ENCODE data around the gene ILDR1. TPM values are rescaled to one million over a fixed set of nuclear protein-coding genes. Genes with fewer than 3 reads are reported as not detected.

ILDR1 gene
- total and polyA plus RNA-seq, 2 donors (not counting 3 experiments of a cell fraction or from before 2014, with no cell fraction given): not detected

GRCh38 chr3:121962443-121962842 lies 59.6 kb downstream of the ILDR1 start:
- no TSS peak for BruUV-seq (replicated peaks)
- DNase-seq (ENCODE audit: low read depth, low spot score) (no peak), FAIRE-seq (no peak)
- Histone ChIP-seq H3K9ac (replicated peaks; ENCODE audit: extremely low read depth, insufficient read depth, low read length) (no peak overlapping the region), H3K36me3 (ENCODE audit: control insufficient read depth in 2 of 2, extremely low read depth in 1 of 2, insufficient read depth in 2 of 2, low read length in 2 of 2) (no peaks in the 10 kb centered on the region), H3K79me2 (ENCODE audit: control insufficient read depth, insufficient read depth, low read length) (no peaks in the 10 kb centered on the region), H3K4me3 (replicated peaks in 1 of 3; ENCODE audit: insufficient read depth in 1 of 3, low read depth in 1 of 3, low read length in 3 of 3) (no peak overlapping the region), H3K27me3 (ENCODE audit: control insufficient read depth in 2 of 2, insufficient read depth in 2 of 2, low read length in 2 of 2) (peaks cover 0 to 3% of the 10 kb centered on the region in 2 experiments), H3K27ac (ENCODE audit: insufficient read depth, low read depth, low read length) (no peak overlapping the region), H3K4me1 (ENCODE audit: control insufficient read depth, extremely low read depth, insufficient read depth, low read length) (no peaks in the 10 kb centered on the region), H3K9me3 (replicated peaks; ENCODE audit: control insufficient read depth, insufficient read depth, low read length) (no peaks in the 10 kb centered on the region), H4K20me1 (replicated peaks; ENCODE audit: control insufficient read depth, extremely low read depth, insufficient read depth, low read length) (no peaks in the 10 kb centered on the region), H2AFZ (ENCODE audit: low read depth, low read length) (no peak overlapping the region), H3K9me1 (replicated peaks; ENCODE audit: control insufficient read depth, extremely low read depth, insufficient read depth, low read length) (no peaks in the 10 kb centered on the region), H3K4me2 (ENCODE audit: insufficient read depth, low read length) (no peak overlapping the region)
- ChIA-PET CTCF (no interaction called here), POLR2A (no interaction called here)
- dilution Hi-C loops (cut with MboI; ENCODE audit: extremely low pct_ligation_motif_present, low sequenced_read_pairs) (no loop called here), intact Hi-C loops (cut with micrococcal nuclease) (no loop called here)
- TF ChIP-seq CTCF (IDR thresholded peaks at IDR 0.05; ENCODE audit: extremely low read depth in 1 of 2, insufficient read depth in 1 of 2, low read depth in 1 of 2, low read length in 2 of 2) (no peak), POLR2A (IDR thresholded peaks at IDR 0.05; ENCODE audit: low read depth, low read length) (no peak)

- DNase-seq (ENCODE audit: low read depth, low spot score) (no peak), FAIRE-seq (no peak)
- Histone ChIP-seq H3K4me1 (ENCODE audit: control insufficient read depth, extremely low read depth, insufficient read depth, low read length) (no peaks in the 10 kb centered on the region), H3K79me2 (ENCODE audit: control insufficient read depth, insufficient read depth, low read length) (no peaks in the 10 kb centered on the region), H3K4me2 (ENCODE audit: insufficient read depth, low read length) (no peak overlapping the region), H2AFZ (ENCODE audit: low read depth, low read length) (no peak overlapping the region), H3K9me1 (replicated peaks; ENCODE audit: control insufficient read depth, extremely low read depth, insufficient read depth, low read length) (no peaks in the 10 kb centered on the region), H3K36me3 (ENCODE audit: control insufficient read depth in 2 of 2, extremely low read depth in 1 of 2, insufficient read depth in 2 of 2, low read length in 2 of 2) (no peaks in the 10 kb centered on the region), H3K4me3 (replicated peaks in 1 of 3; ENCODE audit: insufficient read depth in 1 of 3, low read depth in 1 of 3, low read length in 3 of 3) (no peak overlapping the region), H3K9me3 (replicated peaks; ENCODE audit: control insufficient read depth, insufficient read depth, low read length) (no peaks in the 10 kb centered on the region), H3K27ac (ENCODE audit: insufficient read depth, low read depth, low read length) (no peak overlapping the region), H3K9ac (replicated peaks; ENCODE audit: extremely low read depth, insufficient read depth, low read length) (no peak overlapping the region), H4K20me1 (replicated peaks; ENCODE audit: control insufficient read depth, extremely low read depth, insufficient read depth, low read length) (no peaks in the 10 kb centered on the region), H3K27me3 (ENCODE audit: control insufficient read depth in 2 of 2, insufficient read depth in 2 of 2, low read length in 2 of 2) (no peaks in the 10 kb centered on the region)
- no peak for TF ChIP-seq MAX (IDR thresholded peaks at IDR 0.05; ENCODE audit: insufficient read depth, insufficient read length)
- TF ChIP-seq CTCF (IDR thresholded peaks at IDR 0.05; ENCODE audit: extremely low read depth in 1 of 2, insufficient read depth in 1 of 2, low read depth in 1 of 2, low read length in 2 of 2): no peak
- no peak for TF ChIP-seq FOS (IDR thresholded peaks at IDR 0.05; ENCODE audit: borderline replicate concordance, insufficient read depth, low read length)
- TF ChIP-seq JUN (IDR thresholded peaks at IDR 0.05; ENCODE audit: borderline replicate concordance, insufficient read depth, insufficient read length, low read depth): no peak
- no peak for TF ChIP-seq MYC (IDR thresholded peaks at IDR 0.05; ENCODE audit: low read depth, low read length)
- TF ChIP-seq POLR2AphosphoS5 (IDR thresholded peaks at IDR 0.05; ENCODE audit: insufficient read depth, low read depth, low read length): no peak
- no peak for TF ChIP-seq EZH2 (IDR thresholded peaks at IDR 0.05; ENCODE audit: borderline replicate concordance, low read depth, low read length, severe bottlenecking)
- TF ChIP-seq GATA2 (IDR thresholded peaks at IDR 0.05; ENCODE audit: insufficient read depth, insufficient read length, low read depth, low read length): no peak
- no peak for TF ChIP-seq POLR2A (IDR thresholded peaks at IDR 0.05; ENCODE audit: low read depth, low read length)
- POLR2A ChIA-PET: no interaction called here
- intact Hi-C loops (cut with micrococcal nuclease) (no loop called here), dilution Hi-C loops (cut with MboI; ENCODE audit: extremely low pct_ligation_motif_present, low sequenced_read_pairs) (no loop called here)
- CTCF ChIA-PET: no interaction called here
- BruUV-seq (replicated peaks): no TSS peak
Observed at GRCh38 chr3:121961283-121961682, 60.8 kb downstream of the ILDR1 start.
